ENCODE data around the gene TMEM213.

GRCh38 chr7:138781004-138781403, 16.8 kb upstream of the TMEM213 start:
- TF ChIP-seq YY1 (IDR thresholded peaks at IDR 0.05; ENCODE audit: low read depth) (no peak), TAF1 (IDR thresholded peaks at IDR 0.05; ENCODE audit: low read depth) (no peak), CEBPB (IDR thresholded peaks at IDR 0.05) (no peak), MAX (IDR thresholded peaks at IDR 0.05) (no peak), TEAD4 (IDR thresholded peaks at IDR 0.05) (no peak)
